Endothelial cell of umbilical vein (primary cell): ENCODE data around the gene CTSA. TPM values are rescaled to one million over a fixed set of nuclear protein-coding genes. Genes with fewer than 3 reads are reported as not detected.
A peak's percentile ranks its signal among the peaks of the same experiment; 100 is the strongest.

ENCODE experiments used
- BruUV-seq: library from RNA; stranded (reverse); fragments of 400-500 nt; replicated peaks from 2 replicates; lab custom pipeline; 2021; lab: Mats Ljungman, UMichigan
- CTCF ChIA-PET: fragments of 300-600, 350-600 bp; sonication (Branson Sonifier 250); formaldehyde crosslinking; loops from one replicate; lab custom pipeline; 2021; ENCODE audit warnings: antibody characterized with exemption, inconsistent platforms; lab: Charles Lee
- POLR2A ChIA-PET: fragments of 300-600, 350-600 bp; sonication (Branson Sonifier 250); formaldehyde crosslinking; loops from one replicate; lab custom pipeline; 2021; ENCODE audit warnings: antibody characterized with exemption, inconsistent platforms; lab: Charles Lee
- DNase-seq: peaks from one replicate; pipeline ENCODE4 v3.0.0-alpha.2; 2011; ENCODE audit warnings: low read depth, low spot score
- FAIRE-seq: peaks from 2 replicates; lab custom pipeline; 2011; peaks lifted over from hg19 to GRCh38; lab: Jason Lieb, UNC
- H2AFZ ChIP-seq: 2 replicates; pipeline ENCODE4 v1.6.0; 2012; ENCODE audit warnings: low read depth, low read length, control low read depth, inconsistent platforms
- H3K27ac ChIP-seq: 2 replicates; pipeline ENCODE4 v1.5.1; 2011; ENCODE audit warnings: low read depth, mild to moderate bottlenecking, control low read depth, low read length, moderate library complexity; ENCODE audit not compliant: insufficient read depth
- H3K27me3 ChIP-seq, 2 experiments: 2 replicates each; pipeline versions ENCODE4 v1.6.0 to v1.6.1; 2011; ENCODE audit warnings: low read length in 2 of 2, mixed read lengths in 1 of 2; ENCODE audit not compliant: control insufficient read depth in 2 of 2, insufficient read depth in 2 of 2
- H3K36me3 ChIP-seq, 2 experiments: 2 replicates in 1 of 2; 3 replicates in 1 of 2; pipeline ENCODE4 v1.5.1; 2011; ENCODE audit warnings: low read length in 2 of 2, mild to moderate bottlenecking in 1 of 2, moderate library complexity in 1 of 2; ENCODE audit not compliant: control insufficient read depth in 2 of 2, insufficient read depth in 2 of 2; ENCODE audit errors: extremely low read depth in 1 of 2
- H3K4me1 ChIP-seq: 3 replicates; pipeline ENCODE4 v1.5.1; 2011; ENCODE audit warnings: mild to moderate bottlenecking, low read length; ENCODE audit not compliant: control insufficient read depth, insufficient read depth; ENCODE audit errors: extremely low read depth
- H3K4me2 ChIP-seq: 2 replicates; pipeline ENCODE4 v1.6.1; 2011; ENCODE audit warnings: low read length, control low read depth, mixed read lengths; ENCODE audit not compliant: insufficient read depth
- H3K4me3 ChIP-seq, 3 experiments: fragments of 200-600 bp in 1 of 3; sonication (generic), shearing (Covaris generic) in 1 of 3; replicated peaks in 1 of 3; 2 replicates each; pipeline ENCODE4 v1.5.1; 2011 to 2016; ENCODE audit warnings: control low read depth in 3 of 3, low read length in 3 of 3, mild to moderate bottlenecking in 2 of 3, inconsistent platforms in 1 of 3, low read depth in 1 of 3, moderate library complexity in 1 of 3; ENCODE audit not compliant: insufficient read depth in 1 of 3
- H3K79me2 ChIP-seq: 2 replicates; pipeline ENCODE4 v1.6.0; 2012; ENCODE audit warnings: low read length, inconsistent platforms; ENCODE audit not compliant: control insufficient read depth, insufficient read depth
- H3K9ac ChIP-seq: replicated peaks from 2 replicates; pipeline ENCODE3; 2011; ENCODE audit warnings: low read length, control low read depth; ENCODE audit not compliant: insufficient read depth; ENCODE audit errors: extremely low read depth
- H3K9me1 ChIP-seq: replicated peaks from 3 replicates; pipeline ENCODE4 v1.6.0; 2011; ENCODE audit warnings: mild to moderate bottlenecking, low read length; ENCODE audit not compliant: control insufficient read depth, insufficient read depth; ENCODE audit errors: extremely low read depth
- H3K9me3 ChIP-seq: replicated peaks from 2 replicates; pipeline ENCODE4 v1.5.1; 2012; ENCODE audit warnings: low read length, inconsistent platforms; ENCODE audit not compliant: control insufficient read depth, insufficient read depth
- H4K20me1 ChIP-seq: replicated peaks from 2 replicates; pipeline ENCODE3; 2011; ENCODE audit warnings: mild to moderate bottlenecking, low read length; ENCODE audit not compliant: control insufficient read depth, insufficient read depth; ENCODE audit errors: extremely low read depth
- CTCF ChIP-seq, 2 donors: IDR thresholded peaks; 1 replicate in 1 of 2; 2 replicates in 1 of 2; pipeline ENCODE4 v1.5.1; 2011; ENCODE audit warnings: low read length in 2 of 2, mild to moderate bottlenecking in 2 of 2, moderate library complexity in 2 of 2, control low read depth in 1 of 2, inconsistent platforms in 1 of 2, low read depth in 1 of 2; ENCODE audit not compliant: insufficient read depth in 1 of 2; ENCODE audit errors: extremely low read depth in 1 of 2
- EZH2 ChIP-seq: IDR thresholded peaks from 2 replicates; pipeline ENCODE4 v1.6.1; 2012; ENCODE audit warnings: borderline replicate concordance, low read depth, mild to moderate bottlenecking, moderate library complexity, low read length, inconsistent platforms; ENCODE audit not compliant: severe bottlenecking
- FOS ChIP-seq: IDR thresholded peaks from 2 replicates; pipeline ENCODE4 v1.6.1; 2011; ENCODE audit warnings: mild to moderate bottlenecking, low read length, moderate library complexity, borderline replicate concordance; ENCODE audit not compliant: insufficient read depth
- GATA2 ChIP-seq: IDR thresholded peaks from 2 replicates; pipeline ENCODE4 v1.7.0; 2011; ENCODE audit warnings: low read depth, mild to moderate bottlenecking, moderate library complexity, mixed read lengths, low read length; ENCODE audit not compliant: insufficient read length, insufficient read depth
- JUN ChIP-seq: IDR thresholded peaks from 2 replicates; pipeline ENCODE4 v1.6.1; 2011; ENCODE audit warnings: borderline replicate concordance, low read depth; ENCODE audit not compliant: insufficient read length, insufficient read depth
- MAX ChIP-seq: IDR thresholded peaks from 2 replicates; pipeline ENCODE4 v1.6.1; 2011; ENCODE audit not compliant: insufficient read depth, insufficient read length
- MYC ChIP-seq: IDR thresholded peaks from one replicate; pipeline ENCODE4 v1.6.1; 2011; ENCODE audit warnings: mild to moderate bottlenecking, low read depth, low read length
- POLR2A ChIP-seq: IDR thresholded peaks from 2 replicates; pipeline ENCODE4 v1.6.1; 2012; ENCODE audit warnings: low read depth, mild to moderate bottlenecking, control low read depth, low read length
- POLR2AphosphoS5 ChIP-seq: IDR thresholded peaks from 2 replicates; pipeline ENCODE4 v1.6.1; 2012; ENCODE audit warnings: low read depth, mild to moderate bottlenecking, control low read depth, low read length, moderate library complexity; ENCODE audit not compliant: insufficient read depth
- dilution Hi-C: fragments of 300-500 bp; cut with MboI; formaldehyde crosslinking; loops from one replicate; pipeline ENCODE4 v1.15.0; 2019; ENCODE audit warnings: low sequenced_read_pairs; ENCODE audit not compliant: extremely low pct_ligation_motif_present
- intact Hi-C: fragments of 100-400 bp; cut with micrococcal nuclease; formaldehyde crosslinking; loops from one replicate; pipeline ENCODE4 v1.10.0; 2022
- polyA plus RNA-seq, 4 experiments: library from polyadenylated mRNA; depleted of rRNA in 3 of 4; stranded (reverse) in 3 of 4; unstranded in 1 of 4; fragments of >200 nt; gene quantifications; 2 replicates each; pipeline versions ENCODE4 v1.2.1 to v1.2.3, GENCODE V29; 2011 to 2012; ENCODE audit warnings: missing spikeins in 1 of 4
- total RNA-seq: library from RNA; stranded (reverse); gene quantifications from 2 replicates; pipeline ENCODE4 v1.2.3, GENCODE V29; 2021

Gene CTSA
- total and polyA plus RNA-seq, 2 donors (not counting 3 experiments of a cell fraction or from before 2014, with no cell fraction given), result 169 to 409 TPM

- CTCF ChIA-PET, result interaction anchor here (1.0 kb wide), 3 partner anchors 11 to 128 kb away, joined by 3 to 4 read pairs (median 3); no protein-coding TSS in a partner anchor
- no peaks in the 10 kb centered on the region for H3K4me1 ChIP-seq
- H3K27ac ChIP-seq, result no peak overlapping the region
- TF ChIP-seq CTCF (IDR thresholded peaks at IDR 0.05; ENCODE audit: extremely low read depth in 1 of 2, insufficient read depth in 1 of 2, low read depth in 1 of 2, low read length in 2 of 2), result no peak
- TF ChIP-seq FOS, result no peak
- no peak for TF ChIP-seq POLR2AphosphoS5
- no peak for TF ChIP-seq POLR2A
- no peak for TF ChIP-seq MAX
- TF ChIP-seq JUN, result no peak
- TF ChIP-seq EZH2, result no peak
- no peak for TF ChIP-seq MYC
- no peak for TF ChIP-seq GATA2
- H3K4me2 ChIP-seq, result no peak overlapping the region
- no peaks in the 10 kb centered on the region for H3K79me2 ChIP-seq
- no peak overlapping the region for H2AFZ ChIP-seq
- intact Hi-C loops (no loop called here), dilution Hi-C loops (no loop called here)
- POLR2A ChIA-PET, result no interaction called here
- no peaks in the 10 kb centered on the region for H4K20me1 ChIP-seq
- no TSS peak for BruUV-seq
- no peak overlapping the region for H3K9ac ChIP-seq
- no peaks in the 10 kb centered on the region for H3K9me3 ChIP-seq
- no peak for FAIRE-seq
- H3K36me3 ChIP-seq, result peaks cover 0 to 36% of the 10 kb centered on the region in 2 experiments
- H3K9me1 ChIP-seq, result no peaks in the 10 kb centered on the region
- H3K4me3 ChIP-seq, result no peak overlapping the region
- peak; percentile 43 for DNase-seq
- H3K27me3 ChIP-seq, result no peaks in the 10 kb centered on the region
These were observed 48.8 kb upstream of the CTSA start for GRCh38 chr20:45842169-45842812.
